Measurements from ENCODE around the gene CDADC1.

Gene CDADC1

DNA sequence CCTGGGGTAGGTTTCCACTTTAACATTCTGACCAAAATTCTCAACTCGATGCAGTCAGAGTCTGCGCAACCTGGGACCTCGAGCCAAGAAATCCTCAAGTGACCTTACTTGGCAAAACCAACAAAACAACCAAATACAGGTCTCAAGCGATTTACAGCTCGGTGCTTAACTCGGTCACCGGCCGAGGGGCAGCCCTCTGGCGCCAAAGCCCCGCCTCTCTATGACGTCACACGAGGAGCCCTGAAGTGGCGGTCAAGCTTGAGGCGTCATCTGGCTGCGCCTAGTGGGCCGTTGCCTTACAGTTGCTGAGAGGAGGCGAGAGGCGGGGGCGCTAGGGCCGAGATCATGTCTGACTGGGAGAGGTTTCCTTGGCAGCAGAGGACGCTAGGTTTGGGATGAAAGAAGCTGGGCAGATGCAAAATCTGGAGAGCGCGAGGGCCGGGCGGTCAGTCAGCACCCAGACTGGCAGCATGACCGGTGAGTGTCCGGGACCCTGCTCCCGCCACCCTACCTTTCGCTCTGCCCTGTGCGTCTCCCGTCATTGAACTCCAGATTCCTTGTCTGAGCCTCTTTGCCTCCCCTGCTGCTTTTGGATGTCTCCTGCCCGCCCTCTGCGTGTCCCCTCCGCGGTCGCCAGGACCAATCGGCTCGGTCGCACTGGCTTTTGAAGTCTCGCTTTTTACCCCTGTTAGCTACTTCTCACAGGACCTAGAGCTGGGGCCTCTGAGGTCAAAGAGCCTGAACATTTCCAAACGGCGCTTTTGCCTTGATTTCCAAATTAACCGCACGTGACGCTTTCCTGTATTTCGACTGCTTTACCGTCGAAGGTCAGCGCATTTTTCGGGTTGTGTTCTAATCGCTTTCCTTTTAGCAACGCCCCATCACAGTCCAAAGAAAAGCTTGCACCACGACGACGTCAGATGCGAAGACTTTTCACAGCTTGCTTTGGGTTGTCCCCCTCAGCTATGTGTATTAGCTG is at the start of gene CDADC1:
Gene CDADC1, plus strand, starts transcription at position 283 of the 979 bp plus-strand sequence. Its CDS starts 113 bp downstream, at position 396.
- DNase-seq, result peak; percentile 84

DNA sequence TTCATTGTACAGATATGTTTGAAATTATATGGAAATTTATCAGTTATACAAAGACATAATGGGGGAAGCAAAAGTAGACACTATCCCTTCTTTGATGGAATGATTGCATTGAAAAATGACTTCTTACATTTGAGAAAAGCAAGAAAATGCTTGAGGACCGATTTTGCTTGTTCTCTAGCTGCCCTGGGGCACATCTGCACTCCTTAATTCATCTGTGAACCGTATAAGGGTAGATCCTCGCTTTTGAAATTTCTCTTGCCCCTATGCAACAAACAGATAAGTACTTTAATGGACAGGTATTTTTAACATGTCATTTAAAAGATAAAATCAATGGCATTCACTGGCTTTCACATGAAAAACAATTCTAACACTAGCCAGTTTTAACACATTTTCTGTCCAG is 41.1 kb upstream of the CDADC1 start:
- no peak for DNase-seq

DNA sequence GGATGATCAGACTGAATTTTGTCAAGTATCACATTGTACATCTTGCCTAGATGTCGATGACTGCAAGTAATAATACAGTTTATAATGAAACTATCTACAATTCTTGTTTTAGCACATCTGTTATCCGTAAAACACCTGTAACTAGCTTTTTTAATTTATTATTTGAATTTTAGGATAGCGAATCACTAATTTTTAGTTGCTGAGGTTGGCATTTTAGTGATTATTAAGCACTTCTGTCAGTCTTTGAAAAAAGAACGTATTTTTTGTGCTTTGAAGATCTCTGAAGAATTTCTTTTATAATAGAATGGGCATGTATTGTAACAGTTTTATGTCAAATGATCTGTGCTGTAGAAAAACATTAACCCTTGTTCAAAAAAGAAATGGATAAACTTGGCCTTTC is 39.1 kb upstream of the CDADC1 start:
- no peak for DNase-seq

DNA sequence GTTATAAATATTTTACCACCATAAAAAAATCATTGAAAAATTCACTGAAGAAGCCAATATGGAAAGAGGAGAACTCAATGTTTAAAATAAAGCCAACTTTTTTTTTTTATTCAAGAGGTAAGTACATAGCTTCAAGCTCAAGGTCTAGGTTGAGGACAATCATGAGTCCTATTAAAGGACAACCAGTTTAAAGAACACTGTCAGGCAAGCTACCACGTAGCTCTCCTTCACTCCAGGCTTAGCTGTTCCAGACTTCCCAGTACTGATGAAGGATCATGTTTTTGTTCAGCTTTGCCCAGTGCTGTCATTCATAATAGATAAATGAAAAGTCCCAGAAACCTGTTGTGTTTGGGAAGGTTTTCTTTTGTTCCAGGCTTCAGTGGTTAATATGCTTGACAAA is 37.6 kb upstream of the CDADC1 start:
- DNase-seq, result no peak

DNA sequence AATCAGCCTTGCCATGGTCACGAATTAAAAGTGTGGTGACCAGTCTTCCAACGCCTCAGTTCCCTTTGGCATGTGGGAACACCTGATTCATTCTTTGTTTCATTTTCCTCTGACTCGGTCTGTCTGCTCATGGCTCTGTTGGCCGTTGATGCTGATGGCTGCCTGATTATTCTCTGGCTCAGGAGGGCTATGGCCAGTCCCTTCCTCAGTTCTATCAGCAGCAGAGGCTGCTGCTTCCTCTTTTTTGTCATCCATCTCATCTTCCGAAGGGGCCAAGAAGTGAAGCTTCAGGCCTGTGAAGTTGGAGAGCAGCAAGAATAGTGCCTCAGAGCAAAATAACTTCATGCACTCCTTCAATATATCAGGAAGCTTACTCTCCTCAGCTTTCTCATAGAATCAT is 37.1 kb upstream of the CDADC1 start:
- no peak for DNase-seq

- DNase-seq, result no peak
Observed at GRCh38 chr13:49213539-49213938, 34.2 kb upstream of the CDADC1 start.

DNA sequence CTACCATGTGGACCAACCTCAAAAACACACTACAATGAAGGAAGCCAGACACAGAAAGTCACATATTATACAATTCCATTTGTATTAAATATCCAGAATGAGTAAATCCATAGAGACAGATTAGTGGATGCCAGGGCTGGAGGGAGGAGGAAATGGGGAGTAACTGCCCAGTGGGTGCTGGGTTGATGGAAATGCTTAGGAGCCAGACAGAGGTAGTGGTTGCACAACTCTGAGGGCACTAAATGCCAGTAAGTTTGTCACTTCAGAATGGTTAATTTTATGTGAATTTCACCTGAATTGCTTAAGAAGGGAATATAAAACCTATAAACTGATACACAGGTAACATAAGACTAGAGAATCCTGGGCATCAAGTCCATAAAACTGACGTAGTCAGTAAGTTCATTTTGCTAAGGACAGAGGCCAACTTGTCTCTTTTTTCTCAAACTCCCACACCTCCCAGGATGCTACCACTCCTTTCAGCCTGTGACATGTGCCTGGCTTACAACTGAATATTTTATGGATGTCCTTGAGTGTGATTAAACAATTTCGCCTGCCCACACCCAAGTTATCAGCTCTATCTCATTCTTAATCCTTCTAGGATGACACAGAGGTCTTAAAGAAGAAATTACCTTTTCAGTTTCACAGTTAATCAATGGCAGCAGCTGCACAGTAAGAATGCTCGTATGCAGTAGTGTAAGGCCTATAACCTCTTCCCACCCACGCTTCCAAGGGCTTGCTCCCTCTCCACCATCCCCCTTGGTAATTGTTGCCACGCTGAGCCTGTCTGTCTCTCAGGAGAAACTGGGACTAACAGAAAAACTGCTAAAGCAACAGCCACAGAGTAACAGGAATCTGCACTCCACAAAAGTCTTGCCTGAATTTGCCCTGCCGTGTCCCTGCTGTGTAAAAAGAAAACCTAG is 33.5 kb upstream of the CDADC1 start:
- no peak for DNase-seq

DNA sequence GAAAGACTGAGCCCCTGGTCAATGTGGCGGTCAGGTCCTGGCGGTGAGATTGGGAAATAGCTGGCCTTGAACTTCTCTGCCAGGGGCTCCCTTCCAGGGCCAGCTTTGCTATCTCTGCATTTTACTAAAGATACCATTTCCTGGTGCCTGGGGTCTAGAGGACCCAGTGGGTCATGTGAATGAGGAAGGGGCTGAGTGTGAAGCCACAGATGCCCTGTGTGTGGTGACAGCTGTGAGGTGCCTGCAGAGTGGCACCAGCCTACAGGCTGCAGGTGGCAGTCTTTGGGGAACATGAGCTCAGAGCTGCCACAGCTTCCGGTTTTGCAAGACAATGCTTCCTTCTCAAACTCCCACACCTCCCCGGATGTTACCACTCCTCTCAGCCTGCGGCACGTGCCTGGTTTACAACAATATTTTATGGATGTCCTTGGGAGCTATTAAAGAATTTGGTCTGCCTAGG is 32.8 kb upstream of the CDADC1 start:
- DNase-seq, result no peak

GRCh38 chr13:49216334-49216733 is 31.4 kb upstream of the CDADC1 start:
- DNase-seq, result no peak

DNA sequence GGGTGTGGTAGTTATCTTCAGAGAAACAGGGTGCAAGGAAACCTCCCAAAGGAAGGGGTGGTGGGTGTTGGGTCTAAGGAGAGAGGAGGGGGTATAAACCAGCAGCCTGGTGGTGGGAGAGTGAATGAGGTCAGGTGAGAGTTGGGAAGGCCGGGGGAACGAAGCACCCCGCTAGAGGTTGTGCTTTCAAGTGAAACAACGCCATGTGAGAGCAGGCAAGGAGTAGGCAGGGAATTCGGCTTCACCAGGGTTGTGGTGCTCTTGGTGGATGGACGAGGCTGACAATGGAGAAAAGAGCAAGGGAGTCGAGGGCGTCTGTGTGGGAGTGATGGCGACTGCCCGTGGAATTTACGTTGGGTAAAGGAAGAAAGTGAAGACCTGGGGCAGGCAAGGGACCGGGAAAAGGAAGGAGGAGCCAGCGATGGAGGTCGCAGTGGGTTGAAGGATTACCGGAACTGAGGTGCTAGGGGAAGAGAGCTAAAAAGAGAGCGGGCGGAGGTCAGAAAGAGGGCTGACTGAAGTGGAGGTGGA is 29.7 kb upstream of the CDADC1 start:
- DNase-seq, result no peak

DNA sequence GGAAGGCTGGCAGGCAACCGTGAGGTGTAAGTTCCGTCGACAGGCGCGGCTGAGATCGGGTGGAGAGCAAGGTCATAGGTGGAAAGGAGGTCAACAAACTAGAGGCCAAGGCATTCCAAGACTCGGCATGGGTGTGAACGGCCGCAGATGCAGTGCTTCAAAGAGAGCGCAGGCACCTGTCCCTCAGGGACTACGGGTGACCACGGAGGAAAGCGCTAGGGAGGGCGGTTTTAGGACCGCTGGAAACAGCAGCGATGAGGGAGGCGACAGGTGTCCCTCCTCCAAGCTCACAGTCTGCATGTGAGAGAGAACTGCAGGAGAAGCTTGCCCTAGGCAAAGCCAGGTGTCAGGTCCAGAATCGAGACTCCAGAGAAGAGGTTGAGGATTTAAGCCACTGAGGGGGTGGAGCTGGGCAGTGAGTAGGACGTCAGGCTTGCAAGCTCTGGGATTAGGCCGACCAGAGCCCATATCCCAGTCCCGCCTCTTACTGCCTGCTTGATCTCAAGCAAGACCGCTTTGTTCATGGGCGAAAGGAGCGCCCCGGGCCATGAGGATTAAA is 29.2 kb upstream of the CDADC1 start:
- DNase-seq, result no peak

- no peak for DNase-seq
Observed at GRCh38 chr13:49219647-49220035, 28.1 kb upstream of the CDADC1 start.

- DNase-seq, result peak; percentile 7
Observed at GRCh38 chr13:49220036-49220855, 27.5 kb upstream of the CDADC1 start, which contains the start of gene MLNR. Gene MLNR (plus strand): TSS chr13:49220338. CDS start chr13:49220338, 0 bp downstream.

- no peak for DNase-seq
Observed at GRCh38 chr13:49220856-49221589, 26.7 kb upstream of the CDADC1 start.

GRCh38 chr13:49221590-49221965 is 26.1 kb upstream of the CDADC1 start:
- DNase-seq, result no peak

DNA sequence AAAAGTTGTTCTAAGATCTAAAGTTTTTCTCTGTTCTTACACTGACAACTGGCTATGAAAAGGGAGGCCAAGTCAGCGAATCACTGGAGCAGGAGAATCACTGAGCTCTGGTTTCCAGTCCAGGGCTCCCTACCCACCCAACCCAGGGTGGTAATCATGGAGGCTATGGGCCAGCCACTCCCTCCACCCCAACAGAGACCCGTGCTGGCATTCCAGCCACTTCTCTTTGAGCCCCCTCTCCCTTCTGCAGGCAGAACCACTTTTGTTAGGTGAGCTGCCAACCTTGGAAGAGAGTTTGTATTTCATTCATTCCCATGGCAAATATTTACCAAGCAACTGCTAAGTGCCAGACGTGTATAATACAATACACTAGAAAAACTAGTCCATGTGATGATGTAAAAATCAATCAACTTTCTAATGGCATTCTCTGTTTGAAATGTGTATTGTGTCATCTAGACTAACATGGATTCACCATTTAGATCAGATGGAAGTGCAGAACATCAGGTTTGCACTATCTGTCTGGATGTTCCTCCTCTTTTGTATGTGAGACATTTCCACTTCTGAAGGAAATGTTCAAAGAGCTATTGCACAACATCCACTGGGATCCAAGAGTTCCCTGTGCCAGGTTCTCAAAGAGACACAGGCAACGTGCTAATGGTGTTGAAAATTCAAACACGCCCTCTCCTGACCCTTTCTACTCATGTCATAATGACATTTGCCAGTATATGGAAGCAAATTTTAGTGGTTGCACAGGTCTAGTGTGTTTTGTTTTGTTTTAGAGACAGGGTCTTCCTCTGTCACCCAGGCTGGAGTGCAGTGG is 22.3 kb upstream of the CDADC1 start:
- DNase-seq, result no peak

- DNase-seq, result no peak
Observed at GRCh38 chr13:49226613-49227012, 21.1 kb upstream of the CDADC1 start.

DNA sequence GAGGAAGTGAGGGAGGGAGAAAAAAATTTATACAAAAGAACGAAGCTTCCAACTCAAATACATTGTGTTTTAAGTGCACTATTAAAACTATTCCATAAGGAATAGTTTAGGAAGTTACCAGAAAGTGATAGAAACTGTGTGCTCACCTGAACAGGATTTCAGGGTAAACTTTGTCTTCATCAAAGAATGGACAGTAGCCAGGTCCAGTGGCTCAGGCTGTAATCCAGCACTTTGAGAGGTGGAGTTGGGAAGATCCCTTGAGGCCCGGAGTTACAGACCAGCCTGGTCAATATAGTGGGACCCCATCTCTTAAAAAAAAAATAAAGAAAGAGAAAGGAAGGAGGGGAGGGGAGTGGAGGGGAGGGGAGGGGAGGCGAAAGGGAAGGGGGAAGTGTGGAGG is 13.0 kb upstream of the CDADC1 start:
- no peak for DNase-seq

DNA sequence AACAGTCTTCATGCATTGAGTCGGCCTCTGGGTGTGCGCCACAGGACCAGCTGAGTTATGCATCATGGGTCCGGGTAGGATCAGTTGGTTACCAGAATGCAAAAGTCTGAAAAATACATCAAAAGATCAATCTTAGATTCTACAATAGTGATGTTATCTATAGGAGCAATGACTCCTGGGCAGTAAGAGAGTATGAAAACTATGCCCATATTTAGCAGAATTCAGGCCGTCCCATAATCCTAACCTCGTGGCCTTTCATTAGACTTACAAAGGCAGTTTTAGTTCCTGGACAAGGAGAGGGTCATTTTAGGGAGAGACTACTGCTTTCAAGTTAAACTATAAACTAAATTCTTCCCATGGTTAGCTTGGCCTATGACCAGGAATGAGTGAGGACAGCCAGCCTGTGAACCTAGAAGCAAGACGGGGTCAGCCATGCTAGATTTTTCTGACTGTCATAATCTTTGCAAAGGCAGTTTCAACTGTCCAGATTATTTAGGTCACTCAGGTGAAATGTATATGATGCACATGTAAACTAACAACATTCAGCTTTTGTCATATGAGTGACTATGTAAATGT is 11.8 kb upstream of the CDADC1 start:
- no peak for DNase-seq

GRCh38 chr13:49238621-49239020 is 9.1 kb upstream of the CDADC1 start:
- DNase-seq, result no peak

Measured in NCI-H2227 treated with DMSO at 0.1 percent for 48 hours (cell line).